ENCODE results near the gene MYO1E.

MYO1E gene

DNA sequence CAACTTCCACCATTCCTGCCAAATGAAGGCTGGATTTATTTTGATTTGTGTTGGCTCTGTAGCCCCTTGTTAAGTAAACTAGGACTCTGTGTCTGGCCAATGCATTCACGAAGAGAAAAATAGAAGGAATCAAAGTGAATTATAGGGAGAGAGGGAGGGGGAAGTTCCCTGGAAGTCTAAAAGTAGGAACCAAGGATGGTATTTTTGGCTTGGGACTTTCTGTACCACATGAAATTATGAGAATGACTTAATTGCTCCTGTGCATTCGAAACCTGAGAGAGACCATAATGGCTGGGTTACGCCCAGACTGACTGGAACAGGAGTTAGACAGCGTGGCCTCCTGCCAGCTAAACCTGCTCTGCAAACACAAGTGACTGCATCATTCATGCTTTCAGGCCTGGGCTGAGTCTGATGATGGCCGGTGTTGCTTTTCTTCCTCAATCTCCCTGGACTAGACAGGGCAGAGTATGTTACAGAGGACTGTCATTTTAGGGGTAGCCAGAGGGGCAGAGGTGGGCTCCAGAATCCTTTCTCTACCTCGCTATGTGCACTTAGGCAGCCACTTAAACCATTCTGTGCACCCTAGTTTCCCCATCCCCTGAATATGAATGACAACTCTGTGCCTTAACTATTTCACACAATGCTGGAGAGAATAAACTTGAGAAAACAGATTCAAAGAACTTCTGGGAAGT lies 58.9 kb downstream of the MYO1E start:
- no peak for DNase-seq

DNA sequence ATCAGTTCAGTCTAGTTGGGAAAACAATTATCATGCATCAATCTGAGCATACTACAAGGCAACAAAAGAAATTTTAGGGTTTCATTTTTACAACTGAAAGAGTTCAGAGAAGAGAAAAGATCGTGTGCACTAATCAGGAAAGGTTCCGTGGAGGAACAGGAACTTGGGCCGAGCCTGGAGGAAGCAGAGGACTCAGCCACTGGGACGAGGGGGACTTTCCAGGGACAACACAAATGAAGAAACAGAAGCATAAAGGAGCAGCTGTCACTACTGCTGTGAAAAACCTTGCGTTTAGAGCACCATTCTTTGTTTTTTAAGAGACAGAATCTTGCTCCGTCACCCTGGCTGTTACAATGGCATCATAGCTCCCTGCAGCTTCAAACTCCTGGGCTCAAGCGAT lies 60.5 kb downstream of the MYO1E start:
- no peak for DNase-seq

DNA sequence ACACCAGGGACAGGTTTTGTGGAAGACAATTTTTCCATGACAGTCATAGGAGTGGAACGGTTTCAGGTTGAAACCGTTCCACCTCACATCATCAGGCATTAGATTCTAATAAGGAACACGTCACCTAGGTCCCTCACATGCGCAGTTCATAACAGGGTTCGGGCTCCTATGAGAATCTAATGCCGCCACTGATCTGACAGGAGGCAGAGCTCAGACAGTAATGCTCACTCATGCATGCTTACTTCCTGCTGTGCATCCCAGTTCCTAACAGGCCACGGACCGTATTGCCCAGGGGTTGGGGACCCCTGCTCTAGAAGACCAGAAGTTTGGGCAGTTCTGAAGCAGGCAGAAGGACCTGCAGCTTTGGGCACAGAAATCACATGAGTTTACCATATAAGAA lies 61.5 kb downstream of the MYO1E start:
- no peak for DNase-seq

DNA sequence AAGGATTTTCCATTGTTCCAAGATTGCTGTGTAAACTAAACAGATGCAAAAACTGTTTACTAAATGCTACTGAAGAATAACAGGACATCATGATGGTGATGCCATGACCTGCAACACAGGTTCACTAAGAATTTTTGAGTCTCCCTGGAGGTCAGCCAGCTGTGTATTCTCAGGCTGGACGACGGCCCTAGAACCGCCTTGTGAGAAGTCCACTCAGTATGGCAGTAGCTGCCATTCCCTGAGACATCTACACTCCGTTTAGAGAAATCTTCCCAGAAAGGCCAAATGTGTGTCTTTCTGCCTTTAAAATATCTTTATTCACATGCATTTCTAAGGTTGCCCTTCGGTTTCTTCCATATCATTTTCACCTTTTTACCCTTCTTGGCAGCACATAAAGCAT lies 63.3 kb downstream of the MYO1E start:
- no peak for DNase-seq

DNA sequence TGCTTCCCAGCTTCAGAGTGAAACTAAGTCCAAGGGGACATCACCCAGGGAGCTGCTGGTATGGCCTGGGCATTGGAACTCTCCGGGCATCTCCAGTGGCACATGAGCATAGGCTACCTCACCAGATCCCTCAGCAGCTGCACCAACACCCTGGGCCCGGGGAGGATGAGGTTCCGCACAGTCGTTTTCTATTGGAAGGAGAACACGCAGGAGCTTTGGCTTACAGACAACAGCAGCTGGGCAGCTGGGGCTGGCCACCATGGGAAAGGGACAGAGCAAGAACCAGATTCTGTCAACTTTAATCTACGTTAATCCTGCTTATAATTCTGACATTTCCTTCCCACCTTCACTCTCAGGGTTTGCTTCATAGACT lies 65.5 kb downstream of the MYO1E start:
- DNase-seq: no peak

DNA sequence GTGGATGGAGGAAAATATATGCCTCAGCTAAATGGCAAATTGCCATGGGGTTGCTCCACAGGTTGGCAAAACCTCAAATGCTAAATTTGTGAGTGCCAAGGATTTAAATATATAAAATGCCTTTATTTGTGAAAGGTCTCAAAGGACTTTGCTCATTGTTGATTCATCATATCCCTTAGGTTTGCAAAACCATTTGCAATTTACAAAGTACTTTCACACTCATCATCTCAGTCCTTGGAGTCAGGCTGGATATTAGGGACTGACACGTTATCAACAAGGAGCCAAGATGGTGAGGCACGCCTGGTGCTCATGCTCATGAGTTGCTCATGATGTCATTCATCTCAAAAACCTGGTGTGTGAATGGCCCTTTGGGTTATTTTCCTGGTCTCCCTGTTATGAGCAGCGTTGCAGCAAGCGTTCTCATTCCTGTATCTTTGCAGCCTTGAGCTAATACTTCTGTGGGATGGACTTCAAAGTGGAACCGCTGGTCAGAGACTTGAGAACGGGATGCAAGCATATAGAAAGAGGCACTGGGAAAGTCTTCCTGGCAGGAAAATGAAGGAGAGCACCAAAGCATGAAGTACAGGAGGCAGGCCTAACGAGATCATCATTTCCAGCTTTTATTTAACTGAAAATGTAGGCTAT lies 66.0 kb downstream of the MYO1E start:
- DNase-seq: no peak

DNA sequence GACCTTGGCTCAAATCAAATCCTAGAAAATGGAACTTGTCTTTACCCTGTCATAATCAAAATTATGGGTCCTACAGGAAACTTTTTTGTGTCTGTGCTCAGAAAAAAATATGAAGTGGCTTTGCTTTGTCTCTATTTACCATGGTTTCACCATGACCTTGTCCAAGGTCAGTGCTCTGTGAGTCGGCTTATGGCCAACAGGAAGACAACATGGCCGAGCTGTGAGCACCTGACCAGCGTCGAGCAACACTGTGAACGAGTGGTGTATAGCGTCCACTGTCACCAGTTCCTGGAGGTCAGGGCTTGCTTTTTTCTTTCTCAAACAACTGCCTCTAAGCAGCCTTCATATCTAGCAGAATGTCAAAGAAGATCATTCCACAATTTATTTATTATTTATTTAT lies 67.9 kb downstream of the MYO1E start:
- DNase-seq: no peak

DNA sequence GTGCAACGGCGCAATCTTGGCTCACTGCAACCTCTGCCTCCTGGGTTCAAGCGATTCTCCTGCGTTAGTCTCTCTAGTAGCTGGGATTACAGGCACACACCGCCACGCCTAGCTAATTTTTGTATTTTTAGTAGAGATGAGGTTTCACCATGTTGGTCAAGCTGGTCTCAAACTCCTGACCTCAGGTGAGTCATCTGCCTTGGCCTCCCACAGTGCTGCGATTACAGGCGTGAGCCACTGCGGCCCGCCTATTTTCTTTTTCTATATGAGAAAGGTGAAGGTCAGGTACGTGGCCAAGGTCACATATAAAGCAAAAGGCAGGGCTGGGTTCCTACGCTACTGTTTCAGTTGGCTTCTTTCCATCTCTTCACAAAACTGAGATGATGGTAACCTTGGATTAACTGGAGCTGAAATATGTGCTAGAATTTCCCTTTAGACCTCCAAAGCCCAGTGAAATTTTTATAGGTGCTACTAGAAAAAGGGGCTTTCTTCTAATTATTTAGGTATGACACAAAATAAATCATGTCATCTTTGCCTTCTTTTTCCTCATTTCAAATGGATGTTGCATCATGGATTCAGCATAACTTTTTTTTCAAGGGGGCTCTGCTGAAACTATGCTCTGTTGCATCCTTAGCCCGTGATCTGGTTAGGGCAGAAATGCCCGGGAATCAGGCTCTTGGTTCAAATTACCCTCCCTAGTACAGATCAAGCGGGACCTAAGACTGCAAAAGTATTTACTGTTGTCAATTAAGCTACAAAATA lies 68.5 kb downstream of the MYO1E start:
- DNase-seq: no peak

DNA sequence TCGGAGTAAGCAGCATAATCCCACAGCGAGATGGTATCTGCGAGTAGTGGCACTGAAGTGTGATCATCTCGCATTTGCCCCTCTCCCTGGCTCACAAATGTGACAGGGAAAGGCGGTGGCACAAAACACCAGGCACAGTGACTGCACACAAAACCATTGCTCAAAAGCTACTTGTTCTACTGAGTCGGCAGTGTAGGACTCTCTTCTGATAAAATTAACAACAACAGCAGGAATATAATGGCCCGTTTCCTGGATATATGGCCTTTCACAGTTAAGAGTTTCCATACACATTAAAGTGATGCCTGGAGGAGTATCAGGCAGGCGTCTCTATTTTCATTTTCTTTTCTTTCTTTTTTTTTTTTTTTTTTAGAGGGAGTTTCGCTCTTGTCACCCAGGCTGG lies 69.0 kb downstream of the MYO1E start:
- no peak for DNase-seq

DNA sequence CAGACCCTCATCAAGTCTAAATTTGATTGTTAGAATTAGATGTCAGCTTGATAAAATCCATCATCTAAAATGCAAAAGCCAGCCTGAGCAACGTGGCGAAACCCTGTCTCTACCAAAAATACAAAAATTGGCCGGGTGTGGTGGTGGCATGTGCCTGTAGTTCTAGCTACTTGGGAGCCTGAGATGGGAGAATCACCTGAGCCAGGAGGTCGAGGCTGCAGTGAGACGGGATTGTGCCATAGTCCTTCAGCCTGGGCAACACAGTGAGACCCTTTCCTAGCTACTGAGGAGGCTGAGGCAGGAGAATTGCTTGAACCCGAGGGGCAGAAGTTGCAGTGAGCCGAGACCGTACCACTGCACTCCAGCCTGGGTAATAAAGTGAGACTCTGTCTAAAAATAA lies 69.5 kb downstream of the MYO1E start:
- no peak for DNase-seq

DNA sequence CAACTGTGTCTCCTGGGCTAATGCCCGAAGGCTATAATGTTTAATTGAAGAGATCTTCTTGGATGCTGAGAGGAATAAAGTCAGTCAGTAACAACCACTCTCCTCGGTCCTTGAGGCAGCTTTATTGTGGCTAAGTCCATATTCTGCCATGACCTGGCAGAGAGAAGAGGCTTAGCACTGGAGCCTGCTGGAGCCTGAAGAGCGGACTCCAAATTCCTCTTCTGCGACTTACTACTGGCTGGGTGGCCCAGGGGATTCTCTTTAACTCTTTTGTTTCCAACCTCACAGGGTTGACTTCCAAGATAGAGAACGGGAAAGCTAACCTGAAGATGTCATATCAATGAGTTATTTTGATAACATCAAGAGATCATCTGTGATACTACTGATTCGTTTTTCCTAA lies 71.1 kb downstream of the MYO1E start:
- DNase-seq: no peak

DNA sequence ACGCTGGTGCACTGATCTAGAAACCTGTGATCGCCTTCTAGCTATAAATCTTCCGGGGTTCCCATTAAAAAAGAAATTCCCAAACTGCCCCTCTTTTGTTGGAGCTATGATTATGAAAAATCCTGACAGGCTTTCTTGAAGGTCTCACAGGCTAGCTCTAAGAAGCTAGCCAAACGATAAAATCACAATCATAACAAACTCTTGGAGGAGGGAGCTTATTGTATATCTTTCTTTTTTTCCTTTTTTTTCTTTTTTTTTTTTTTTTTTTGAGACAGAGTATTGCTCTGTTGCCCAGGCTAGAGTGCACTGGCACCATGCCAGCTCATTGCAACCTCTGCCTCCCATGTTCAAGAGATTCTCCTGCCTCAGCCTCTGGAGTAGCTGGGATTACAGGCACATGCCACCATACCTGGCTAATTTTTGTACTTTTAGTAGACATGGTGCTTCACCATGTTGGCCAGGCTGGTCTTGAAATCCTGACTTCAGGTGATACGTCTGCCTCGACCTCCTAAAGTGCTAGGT lies 72.0 kb downstream of the MYO1E start:
- DNase-seq: peak; percentile 38

DNA sequence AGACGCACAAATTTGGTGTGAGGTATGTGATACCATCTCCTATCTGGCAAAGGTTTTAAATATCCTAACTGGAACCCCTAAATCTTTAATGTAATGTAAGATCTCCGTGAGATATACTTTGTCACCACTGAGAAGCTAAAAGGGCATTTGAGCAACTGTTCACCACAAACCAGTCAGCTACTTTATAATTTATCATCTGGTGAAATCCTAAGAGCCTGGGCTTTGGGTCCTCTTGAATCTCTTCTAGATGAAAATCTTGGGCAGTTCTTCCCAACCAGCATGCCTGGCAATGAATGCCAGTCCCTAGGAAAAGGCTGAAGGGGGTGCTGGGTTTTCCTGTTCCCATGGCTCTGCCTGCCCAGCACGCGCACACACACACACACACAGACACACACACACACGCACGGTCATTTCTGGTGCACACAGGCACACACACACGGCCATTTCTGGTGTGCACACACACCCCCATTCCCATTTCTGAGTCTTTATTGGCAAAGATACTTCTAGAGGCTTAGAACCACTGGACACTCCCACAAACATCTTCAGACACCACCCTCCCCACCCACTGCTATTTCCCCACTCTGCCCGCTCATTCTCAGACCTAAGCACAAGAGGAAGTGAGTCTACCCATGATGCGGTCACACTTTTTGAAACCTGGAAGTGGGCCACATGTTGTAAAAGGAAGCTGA lies 72.6 kb downstream of the MYO1E start:
- DNase-seq: peak; percentile 96

DNA sequence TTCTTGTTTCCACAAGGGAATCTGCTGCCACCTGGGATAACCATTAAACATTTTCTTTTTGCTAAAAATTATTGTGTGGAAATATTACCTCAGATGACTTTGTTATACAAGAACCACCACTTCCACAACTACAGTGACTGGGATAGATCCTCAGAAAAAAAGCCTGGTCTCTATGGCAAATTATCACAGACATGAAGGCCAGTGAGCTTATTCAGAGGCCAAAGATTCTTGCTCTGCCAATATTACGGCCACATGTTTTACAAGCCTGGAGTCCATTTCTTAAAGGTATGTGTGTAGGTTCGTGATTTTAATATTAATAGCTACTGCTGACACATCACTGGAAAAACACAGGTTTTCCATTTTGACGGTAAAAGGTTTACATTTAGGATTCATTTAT lies 73.8 kb downstream of the MYO1E start:
- no peak for DNase-seq

DNA sequence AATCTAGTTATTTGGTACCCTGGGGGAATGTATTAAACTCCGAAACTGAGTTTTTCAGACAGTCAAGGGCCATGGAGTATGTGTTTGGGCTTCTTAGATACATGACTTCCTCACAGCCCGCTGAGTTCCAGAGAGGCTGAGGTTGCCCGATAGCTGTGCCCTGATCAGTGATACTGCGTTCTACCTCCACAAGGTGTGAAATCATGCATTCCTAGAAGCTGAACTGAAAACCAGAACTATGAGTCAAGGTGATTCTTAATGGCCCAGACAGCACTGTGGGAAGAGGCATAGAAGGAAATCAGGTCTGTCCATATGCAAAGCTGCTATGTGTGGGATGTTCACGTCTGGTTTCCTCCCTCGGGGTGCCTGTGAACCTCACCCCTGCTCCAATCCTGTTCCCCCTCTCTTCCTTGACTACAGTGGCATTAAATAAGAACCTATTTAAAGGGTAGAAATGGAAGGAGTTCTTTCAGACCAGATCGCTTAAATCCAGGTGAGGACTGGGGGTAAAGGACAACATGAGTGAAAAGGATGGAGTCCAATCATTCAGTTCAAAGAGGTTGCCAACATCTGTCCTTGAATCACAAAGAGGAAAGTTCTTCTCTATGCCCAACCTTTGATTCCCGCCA lies 74.3 kb downstream of the MYO1E start:
- DNase-seq: no peak

DNA sequence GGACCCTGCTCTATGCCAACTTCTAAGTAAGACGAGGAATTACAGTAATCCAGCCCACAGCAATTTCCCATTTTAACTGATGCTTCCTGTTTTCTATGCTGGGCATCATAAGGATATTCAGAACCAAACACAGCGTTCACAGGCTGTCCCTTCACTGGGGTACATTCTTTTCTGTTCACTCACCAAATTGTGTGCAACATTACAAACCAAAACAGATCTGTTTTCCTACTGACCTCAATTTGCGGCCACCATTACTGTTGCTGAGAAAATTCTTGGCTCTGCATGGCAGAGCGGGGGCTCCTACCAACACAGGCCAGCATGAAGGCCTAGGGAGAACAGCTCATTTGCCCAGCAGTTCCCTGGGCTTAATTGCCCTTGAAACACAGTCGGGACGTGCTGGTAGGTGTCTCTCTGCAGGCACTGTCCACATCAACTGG lies 76.5 kb downstream of the MYO1E start:
- DNase-seq: no peak

DNA sequence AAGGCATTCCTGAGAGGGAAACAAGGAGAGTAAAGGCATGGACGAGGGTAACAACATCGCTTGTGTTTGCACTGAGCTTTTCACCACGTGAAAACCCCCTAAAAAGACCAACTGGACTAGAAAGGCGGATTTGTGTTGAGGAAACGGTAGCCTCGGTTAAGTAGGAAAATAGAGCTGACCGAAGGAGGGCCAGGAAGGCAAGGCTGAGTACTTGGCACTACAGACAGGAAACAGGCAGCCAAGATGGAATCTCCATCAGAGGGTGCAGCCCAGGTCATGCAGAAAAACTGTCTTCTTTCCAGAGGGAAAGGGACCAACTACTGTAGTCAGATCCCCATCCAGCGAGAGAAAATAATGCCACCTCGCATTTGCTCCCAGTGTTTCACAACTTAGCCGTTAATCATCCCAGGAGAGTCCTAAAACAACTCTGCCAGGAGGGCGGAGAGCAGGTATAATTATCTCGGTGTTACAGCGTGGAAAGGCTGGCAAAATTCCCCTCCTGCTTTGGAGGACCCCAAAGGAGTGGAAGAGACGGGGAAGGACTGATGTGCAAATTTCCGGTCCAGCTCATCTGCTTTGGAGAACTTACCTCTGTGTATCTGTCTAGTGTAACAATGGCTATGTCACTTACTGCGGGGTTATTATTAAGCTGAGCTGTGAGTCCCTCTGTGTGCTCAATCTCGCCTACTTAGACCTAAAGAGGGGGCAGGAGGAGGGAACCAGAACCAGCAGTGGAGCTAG lies 77.2 kb downstream of the MYO1E start:
- no peak for DNase-seq

DNA sequence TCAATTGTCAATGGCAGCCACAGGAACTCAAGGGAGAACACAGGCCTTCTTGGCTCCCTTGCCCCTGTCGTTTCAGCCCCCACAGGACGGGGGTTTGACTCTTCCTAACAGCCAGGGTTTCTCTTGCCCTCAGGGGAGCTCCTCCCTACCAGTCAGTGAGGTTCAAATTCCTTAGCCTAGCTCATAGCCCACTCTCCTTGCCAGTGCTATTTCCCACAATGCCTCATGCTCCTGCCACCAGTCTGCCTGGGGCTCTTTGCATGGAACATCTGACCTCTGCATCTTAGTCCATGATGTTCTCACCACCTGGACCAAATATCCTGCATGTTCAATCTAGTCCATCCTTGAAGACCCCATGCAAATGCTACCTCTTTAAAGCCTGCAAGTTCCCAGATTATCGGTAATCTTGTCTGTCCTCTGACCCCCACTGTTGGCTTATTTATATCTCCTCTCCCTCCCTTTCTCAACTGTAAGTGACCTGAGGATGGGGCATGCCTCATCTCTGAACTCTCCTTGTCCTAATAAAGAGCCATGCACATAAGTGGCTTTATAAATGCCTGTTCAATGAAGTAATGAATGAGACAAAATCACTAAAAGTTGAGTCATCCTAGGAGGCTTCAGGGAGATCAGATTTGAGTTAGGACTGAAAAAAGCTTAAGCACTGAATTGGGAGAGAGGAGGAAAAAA lies 78.0 kb downstream of the MYO1E start:
- no peak for DNase-seq

DNA sequence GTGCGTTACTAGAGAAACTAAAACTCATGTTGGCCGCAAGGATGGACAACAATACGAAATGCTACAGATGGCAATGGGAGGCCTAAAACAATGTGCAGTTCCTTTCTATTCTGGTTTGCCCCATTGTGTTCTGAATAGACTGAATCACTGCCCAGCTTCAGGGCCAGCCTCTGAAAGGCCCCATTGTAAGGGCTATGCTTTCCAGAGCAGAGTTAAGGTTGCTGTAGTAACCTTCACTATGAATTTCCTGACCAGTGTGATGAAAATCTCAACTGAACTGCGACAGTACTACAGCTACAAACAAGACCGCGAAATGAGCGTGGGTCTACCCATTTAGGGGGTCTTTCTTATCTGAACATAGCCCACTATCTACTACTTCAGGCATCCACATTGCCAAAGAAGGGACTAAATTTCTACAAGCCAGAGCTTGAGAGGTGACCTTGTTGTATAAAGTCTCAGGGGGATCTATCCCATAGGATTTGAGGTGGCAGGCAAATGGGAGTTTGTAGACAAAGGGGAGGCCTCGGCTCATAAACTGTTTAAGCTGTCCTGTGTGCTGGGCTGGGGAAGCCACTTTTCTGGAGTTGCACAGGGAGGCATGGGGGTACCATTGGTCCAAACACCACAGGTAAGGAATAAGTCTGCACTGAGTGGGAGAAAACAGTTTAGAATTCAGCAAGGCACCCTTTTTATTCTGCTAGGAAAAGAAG lies 80.1 kb downstream of the MYO1E start:
- DNase-seq: no peak

DNA sequence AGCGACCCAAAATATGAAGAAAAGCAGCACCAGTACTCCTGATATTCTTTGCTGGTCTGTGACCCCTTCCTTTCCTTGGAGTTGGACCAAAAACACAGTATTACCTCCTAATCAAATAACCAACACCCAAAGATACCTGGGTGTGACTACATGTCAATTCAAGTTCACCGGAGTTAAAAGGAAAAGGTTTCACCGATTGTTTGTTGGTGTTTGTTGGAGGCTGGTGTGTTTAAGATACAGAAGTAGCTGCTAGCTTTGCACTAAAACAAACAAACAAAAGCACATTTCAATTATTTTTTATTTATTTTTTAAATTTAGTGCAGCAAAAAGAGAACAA lies 81.5 kb downstream of the MYO1E start:
- DNase-seq: no peak

Measured in hematopoietic multipotent progenitor cell treated with erythropoietin and hydrocortisone succinate and interleukin-3 and kit ligand, for 4 days (in vitro differentiated cells).